Hepatocyte (in vitro differentiated cells): ENCODE data around the gene CYP24A1.

Source experiments
- EZH2 ChIP-seq: fragments of 200-600 bp; sonication (generic); IDR thresholded peaks from 2 replicates; pipeline ENCODE4 v1.6.1; 2016; ENCODE audit warnings: antibody characterized with exemption, mild to moderate bottlenecking, borderline replicate concordance
- EZH2phosphoT487 ChIP-seq: fragments of 200-600 bp; sonication (generic); IDR thresholded peaks from one replicate; pipeline ENCODE4 v1.6.1; 2018; ENCODE audit warnings: antibody characterized with exemption, mild to moderate bottlenecking, low read depth, moderate library complexity; ENCODE audit not compliant: unreplicated experiment, severe bottlenecking
- TF ChIP-seq, protein P1 (sequence below): fragments of 200-600 bp; sonication (generic); IDR thresholded peaks from 2 replicates; pipeline ENCODE4 v1.5.1; 2016; ENCODE audit warnings: antibody characterized with exemption, mild to moderate bottlenecking; ENCODE audit not compliant: poor library complexity

DNA sequence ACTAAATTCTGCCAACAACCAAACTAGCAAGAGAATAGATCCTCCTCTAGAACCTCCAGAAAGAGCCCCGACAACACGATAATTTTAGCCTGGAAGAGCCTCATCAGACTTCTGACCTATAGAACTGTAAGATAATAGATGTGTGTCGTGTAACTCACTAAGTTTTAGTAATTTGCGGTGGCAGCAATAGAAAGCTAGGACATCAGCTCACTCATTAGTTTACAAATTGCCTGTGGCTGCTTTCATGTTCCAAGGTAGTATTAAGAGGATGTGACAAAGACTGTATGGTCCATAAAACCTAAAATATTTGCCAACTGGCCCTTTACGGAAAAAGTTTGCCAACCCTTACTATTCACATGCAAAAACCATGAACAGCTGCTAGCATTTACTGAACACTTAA, 17.3 kb downstream of the CYP24A1 start:
- TF ChIP-seq, protein P1, sequence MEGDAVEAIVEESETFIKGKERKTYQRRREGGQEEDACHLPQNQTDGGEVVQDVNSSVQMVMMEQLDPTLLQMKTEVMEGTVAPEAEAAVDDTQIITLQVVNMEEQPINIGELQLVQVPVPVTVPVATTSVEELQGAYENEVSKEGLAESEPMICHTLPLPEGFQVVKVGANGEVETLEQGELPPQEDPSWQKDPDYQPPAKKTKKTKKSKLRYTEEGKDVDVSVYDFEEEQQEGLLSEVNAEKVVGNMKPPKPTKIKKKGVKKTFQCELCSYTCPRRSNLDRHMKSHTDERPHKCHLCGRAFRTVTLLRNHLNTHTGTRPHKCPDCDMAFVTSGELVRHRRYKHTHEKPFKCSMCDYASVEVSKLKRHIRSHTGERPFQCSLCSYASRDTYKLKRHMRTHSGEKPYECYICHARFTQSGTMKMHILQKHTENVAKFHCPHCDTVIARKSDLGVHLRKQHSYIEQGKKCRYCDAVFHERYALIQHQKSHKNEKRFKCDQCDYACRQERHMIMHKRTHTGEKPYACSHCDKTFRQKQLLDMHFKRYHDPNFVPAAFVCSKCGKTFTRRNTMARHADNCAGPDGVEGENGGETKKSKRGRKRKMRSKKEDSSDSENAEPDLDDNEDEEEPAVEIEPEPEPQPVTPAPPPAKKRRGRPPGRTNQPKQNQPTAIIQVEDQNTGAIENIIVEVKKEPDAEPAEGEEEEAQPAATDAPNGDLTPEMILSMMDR = no peak
- TF ChIP-seq EZH2phosphoT487 (no peak), EZH2 (no peak)
